HG03066 (cell line): Measurements from ENCODE around the gene PDSS2.

Source experiments
- ATAC-seq: cut with Tn5 transposase; IDR thresholded peaks from one replicate; pipeline ENCODE4 v1.9.1; 2021; ENCODE audit warnings: low read depth; ENCODE audit not compliant: unreplicated experiment

PDSS2 gene

DNA sequence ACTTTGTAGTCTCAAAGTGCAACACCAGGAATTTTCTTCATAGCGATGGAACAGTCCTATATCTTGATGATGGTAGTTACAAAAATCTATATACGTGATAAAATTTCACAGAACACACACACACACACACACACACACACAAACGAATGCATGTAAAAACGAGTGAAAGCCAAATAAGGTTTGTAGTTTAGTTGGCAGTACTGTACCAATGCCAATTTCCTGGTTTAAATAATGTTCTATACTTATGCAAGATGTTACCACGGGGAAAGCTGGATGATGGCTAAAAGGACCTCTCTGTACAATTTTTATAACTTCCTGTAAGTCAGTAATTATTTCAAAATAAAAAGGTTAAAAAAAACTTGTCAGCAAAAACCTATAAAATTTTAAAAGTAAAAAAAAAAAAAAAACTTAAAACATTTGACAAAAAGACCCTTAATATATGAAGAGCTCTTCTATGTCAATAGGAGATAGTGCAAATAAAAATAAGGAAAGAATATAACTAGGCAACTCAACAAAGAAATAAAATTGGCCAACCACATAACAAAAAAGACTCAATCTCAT lies 37.6 kb downstream of the PDSS2 start:
- ATAC-seq: no peak

DNA sequence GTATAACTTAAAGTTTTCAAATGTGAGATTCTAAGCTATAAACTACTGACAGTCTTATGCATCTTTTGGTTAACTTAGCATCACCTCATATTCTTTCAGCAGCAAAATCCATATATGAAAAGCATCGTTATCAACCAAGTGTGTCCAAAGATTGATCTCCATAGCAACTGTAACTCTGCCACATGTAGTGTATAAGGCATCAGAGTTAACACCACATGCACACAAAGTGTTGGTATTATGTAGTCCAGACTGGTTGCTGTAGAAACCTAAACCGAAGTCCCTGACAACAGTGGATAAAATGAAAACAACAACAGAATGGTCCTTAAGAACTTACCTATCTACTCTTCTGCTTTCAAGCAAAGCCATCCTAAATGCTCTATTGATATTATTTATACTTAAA lies 39.6 kb downstream of the PDSS2 start:
- ATAC-seq: no peak

DNA sequence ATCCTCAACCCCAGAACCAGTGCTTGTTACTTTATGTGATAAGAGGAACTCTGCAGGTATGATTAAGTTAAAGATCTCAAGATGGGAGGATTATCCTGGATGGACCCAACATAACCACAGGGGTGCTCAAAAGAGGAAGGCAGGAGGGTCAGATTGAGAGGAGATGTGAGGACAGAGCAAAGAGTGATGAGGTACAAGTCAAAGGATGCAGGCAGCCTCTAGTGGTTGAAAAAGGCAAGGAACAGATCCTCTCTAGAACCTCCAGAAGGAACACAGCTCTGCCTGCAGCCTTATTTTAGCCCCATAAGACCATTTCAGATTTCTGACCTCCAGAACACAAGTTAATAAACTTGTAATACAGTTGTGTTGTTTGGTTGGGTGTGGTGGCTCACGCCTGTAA lies 41.2 kb downstream of the PDSS2 start:
- peak; percentile 60 for ATAC-seq

DNA sequence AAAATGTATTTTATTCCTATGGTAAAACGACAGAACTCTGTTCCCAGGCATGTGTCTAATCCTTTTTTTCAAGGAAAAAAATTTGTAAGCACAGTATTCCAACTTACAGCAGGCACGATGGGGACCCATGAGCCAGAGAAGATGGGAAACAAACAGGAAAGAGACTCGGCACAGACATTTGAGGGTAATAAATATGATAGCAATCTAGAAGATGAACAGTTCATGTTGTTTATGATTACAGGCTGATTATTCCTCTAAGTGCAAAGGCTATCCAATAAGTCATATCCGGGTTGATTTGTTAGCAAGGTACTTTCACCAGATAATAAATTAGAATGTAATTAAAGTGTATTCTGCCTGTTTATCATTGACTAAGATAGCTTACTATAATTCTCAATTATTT lies 43.2 kb downstream of the PDSS2 start:
- ATAC-seq: no peak

DNA sequence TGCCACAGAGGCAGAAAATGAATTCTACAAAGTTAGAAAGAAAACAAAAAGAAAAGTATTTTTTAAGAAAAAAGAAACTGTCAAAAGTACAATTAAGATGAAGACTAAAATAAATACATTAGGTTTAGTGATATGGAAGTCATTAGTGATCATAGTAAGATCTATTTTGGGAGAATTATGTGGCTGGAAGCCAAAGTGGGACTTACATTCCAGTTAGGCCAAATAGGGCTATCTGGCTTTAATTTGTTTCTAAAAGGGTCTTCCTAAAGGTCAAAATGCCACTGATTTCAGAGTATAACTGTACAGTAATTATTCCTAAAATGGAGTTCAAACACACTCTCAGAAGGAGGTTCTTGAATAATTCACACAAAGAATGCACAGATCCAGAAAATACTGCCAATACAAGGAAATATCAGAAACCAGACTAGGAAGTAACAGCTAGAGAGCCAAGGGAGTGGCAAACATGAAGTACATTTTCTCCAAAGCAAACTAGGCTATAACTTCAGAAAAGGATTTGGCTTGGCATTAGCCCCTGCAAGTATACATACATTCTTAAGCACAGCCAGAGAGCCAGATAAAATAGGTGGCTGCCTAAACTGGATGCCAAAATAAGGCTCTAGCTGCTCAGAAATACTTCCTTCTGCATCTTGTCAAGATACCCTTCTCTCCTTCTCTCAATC lies 45.3 kb downstream of the PDSS2 start:
- no peak for ATAC-seq

DNA sequence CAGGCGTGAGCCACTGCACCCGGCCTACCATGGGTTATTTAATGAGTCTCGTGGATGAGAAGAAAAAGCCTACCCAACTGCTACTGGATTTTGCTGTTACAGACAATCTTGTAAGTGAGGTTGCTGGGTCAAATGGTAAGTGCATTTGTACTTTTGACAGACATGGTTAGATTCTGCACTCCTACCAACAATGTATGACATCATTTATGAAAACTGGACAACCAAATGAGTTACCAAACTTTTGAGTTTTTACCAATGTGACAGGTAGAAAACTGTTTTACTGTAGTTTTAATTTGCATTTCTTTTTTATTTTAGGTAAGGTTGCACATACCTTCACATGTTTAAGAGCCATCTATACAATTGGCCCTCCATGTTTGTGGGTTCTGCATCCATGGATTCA lies 48.2 kb downstream of the PDSS2 start:
- no peak for ATAC-seq

DNA sequence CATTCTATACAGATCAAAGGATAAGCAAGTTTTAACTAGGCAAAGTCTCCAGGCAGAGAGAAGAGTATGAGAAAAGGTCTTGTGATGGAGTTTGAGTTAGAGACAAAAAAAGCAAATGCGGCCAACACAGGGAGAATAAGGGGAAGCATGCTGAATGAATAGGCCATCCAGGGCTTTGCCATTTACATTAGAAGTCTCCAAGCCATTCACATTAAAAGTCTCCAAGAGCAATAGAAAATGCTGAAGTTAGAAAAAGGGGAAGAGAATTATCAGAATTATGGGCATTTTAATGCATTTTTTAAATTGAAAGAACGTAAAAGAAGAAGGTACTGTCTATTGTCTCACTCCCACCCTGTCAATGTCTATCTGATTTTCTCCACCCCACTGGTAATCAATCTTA lies 49.4 kb downstream of the PDSS2 start:
- no peak for ATAC-seq

DNA sequence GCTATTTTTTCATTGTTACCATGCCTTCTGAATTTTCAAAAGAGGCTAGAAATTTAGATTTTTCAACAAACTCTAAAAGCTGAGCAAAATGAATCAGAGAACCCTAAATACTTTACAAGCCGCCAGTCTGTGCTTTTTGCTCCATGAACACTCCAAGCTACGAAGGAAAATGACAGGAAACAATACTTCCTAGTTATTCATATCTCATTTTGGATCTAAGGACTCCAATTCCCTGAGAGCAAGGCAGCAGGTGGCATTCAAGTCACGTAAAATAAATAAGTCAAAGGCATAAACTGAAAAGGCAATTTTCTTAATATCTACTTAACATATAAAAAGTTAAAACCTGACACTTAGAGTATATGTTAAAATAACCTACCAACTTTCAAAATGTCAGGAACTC lies 50.6 kb downstream of the PDSS2 start:
- ATAC-seq: no peak

DNA sequence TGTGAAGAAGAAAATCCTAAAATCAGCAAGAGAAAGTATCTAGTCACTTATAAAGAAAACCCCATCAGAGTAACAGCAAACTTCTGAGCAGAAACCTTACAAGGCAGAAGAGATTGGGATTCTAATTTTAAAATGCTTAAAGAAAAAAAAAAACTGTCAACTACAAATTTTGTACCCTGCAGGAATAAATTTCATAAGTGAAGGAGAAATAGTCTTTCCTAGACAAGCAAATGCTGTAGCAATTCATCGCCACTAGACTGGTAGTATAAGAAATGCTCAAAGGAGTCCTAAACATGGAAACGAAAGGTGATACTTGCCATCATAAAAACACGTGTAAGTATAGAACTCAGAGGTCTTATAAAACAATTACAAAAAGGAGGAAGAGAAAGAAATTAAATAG lies 54.4 kb downstream of the PDSS2 start:
- ATAC-seq: no peak

DNA sequence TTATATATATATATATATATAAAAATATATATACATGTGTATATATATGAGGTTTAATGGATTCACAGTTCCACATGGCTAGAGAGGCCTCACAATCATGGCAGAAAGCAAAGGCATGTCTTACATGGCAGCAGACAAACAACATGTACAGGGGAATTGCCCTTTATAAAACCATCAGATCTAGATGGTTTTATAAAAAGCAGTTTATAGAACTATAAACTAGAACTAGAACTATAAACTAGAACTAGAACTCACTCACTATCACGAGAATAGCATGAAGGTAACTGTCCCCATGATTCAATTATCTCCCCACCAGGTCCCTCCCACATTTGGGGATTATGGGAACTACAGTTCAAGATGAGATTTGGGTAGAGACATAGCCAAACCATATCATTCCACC lies 56.8 kb downstream of the PDSS2 start:
- no peak for ATAC-seq

DNA sequence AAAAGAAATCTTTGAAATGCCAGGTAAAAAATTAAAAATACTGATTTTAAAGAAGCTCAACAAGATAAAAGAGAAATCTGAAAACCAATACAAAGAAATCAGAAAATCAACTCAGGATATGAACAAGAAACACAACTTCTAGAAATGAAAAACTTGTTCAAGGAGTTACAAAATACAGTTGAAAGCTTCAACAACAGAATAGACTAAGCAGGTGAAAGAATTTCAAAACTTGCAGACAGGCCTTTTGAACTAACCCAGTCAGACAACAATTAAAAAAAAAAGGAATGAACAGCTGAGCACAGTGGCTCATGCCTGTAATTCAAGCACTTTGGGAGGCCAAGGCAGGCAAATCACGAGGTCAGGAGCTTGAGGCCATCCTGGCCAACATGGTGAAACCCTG lies 57.8 kb downstream of the PDSS2 start:
- ATAC-seq: no peak

DNA sequence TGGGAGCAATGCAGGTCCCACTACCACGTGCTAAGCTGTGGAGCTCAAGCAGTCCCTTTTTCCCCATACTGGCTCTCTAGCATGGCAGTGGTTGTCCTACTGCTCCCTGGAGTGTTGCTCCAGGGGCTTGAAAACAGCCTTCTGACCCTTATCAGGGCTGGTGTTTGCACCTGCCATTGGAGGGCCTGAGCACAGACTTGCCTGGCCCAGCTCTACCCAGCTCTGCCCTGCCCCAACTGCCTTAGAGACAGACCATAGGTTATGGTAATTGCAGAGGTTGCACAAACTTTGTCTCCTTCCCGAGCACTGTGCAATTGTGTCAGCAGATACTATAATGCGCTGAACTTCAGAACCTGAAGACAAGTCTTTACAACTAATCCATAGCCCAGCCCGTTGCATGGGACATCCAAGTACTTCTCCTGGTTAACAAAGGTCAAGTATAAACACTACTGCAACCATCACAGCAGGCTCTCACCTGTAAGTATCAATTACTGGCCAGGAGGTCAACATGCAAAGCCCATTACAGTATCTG lies 58.7 kb downstream of the PDSS2 start:
- ATAC-seq: no peak

DNA sequence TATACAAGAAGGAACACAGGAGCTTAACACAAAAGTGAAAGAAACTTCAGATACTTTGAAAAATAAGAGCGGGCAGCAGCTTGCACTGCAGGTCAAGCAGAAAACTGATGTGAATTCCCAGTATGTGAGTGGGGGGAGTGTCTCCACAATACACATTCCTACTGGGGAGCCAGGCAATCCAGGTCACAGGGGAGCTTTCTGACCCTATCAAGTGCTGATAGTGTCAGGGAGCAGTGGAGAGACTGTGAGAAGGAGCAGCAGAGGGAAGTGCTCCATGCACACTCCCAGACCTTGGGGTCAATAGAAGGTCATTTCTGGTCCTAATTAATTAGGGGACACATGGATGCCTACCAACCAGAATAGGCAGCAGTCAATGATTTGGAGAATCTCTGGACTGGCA lies 59.4 kb downstream of the PDSS2 start:
- no peak for ATAC-seq

DNA sequence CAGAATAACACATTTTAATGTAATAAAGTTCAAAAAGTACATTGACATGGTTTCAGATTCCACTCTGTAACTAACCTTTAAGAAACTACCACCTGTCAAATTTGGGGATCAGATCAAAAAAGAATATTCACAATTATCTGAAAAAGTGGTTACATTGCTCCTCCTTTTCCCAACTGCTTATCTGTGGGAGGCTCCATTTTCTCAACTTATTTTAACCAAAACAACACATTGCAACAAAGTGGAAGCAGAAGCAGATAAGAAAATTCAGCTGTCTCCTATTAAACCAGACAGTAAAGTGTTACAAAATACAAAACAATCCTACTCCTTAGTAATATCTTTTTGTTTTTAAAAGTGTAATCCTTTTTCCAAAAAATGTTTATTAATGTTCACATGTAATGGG lies 61.4 kb downstream of the PDSS2 start:
- no peak for ATAC-seq

DNA sequence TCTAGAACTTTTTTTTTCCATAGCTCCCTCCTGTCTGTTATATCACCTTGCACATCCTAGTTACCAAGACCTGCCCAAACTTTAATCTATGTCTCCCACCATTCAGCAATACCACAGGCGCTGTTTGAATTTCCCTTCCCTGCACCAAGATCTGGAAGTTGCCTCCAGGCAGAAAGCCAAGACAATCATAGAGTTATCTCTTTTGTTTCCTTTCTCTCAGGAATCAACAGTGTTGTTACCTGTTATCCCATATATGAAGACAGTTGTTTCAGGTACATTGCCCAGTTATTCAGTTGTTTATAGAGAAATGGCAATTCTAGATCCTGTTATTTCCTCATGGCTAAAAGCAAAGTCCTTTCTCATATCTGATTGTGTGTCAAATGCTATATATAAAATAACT lies 63.2 kb downstream of the PDSS2 start:
- no peak for ATAC-seq

DNA sequence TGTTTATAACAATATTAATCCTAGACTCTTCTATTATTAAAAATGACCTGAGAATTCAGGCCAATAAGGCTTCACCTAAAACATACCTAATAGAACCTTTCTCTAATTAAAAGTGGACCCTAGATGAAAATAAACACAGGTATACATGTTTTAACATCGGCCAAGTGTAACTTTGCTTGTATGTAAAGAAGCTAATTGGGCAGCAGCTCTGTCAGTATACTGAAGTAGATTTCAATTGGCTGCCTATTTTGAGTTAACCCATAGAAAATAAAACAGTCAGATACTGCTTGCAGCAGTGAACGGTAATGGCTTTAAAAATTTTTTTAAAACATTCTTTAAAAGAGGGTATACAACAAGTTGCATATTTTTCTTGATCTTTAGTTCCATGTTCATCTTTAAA lies 67.3 kb downstream of the PDSS2 start:
- no peak for ATAC-seq

DNA sequence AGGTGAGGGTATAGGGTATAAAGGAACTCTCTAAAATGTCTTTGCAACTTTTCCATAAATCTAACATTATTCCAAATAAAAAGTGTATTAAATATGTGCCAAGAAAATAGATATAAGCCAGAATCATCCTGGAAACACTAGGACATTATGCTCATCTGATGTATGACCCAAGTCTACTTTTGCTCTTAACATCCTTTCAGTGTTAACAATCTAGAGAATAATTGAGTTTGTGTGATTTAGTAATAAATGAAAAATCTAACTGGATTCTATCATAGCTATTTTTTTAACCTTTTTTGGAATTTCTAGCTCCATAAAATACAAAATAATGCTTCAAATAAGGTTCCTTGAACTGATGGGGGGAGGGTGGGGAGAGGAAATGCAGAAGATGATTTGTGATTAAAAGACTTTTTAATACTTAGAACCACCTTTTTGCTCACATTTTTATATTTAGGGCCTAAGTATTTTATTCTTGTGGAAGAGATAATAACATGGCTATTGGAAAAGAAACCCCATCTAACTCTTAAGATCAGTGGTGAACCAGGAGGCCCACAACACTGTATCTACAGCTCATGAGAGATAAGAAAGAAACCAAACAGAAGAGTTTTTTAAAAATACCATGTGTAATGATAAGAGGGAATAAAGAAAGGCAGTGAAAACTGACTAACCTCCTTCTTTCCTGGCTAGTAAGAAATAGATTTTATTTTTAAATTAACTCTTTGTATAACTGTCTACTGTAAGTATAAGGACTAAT lies 68.5 kb downstream of the PDSS2 start:
- no peak for ATAC-seq

DNA sequence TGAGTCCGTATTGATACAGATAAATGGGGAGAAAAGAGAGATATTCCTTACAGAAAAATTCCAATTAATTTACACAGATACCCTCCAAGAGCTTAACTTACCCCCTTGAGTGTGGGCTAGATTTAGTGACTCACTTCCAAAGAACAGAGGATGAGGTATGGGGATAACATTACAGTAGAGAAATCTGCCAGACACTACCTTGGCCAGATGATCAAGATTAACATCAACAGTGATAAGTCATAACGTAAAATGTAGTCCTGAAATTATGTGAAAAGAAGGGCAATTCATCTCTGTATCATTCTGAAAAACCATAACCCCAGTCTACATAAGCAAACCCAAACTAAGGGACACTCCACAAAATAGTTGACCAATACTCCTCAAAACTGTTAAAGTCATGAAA lies 69.3 kb downstream of the PDSS2 start:
- no peak for ATAC-seq

DNA sequence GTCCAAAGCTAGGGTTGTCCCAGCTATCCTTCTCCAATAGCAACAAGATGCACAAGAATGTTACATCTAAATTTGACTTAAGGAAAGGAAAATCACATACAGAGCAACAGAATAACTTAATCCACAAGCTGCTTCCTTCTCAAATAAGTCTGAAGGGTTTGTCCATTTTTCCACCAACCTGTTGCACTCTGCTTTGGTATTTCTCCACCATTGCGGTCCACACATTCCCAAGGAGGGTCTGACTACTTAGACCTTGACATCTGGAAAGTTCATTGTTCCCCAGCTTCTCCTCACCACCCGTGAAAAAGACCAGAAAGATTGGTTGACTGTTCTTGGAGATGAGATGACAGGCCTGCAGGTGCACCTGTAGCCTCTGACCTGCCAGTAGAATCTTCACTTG lies 72.5 kb downstream of the PDSS2 start:
- ATAC-seq: no peak

DNA sequence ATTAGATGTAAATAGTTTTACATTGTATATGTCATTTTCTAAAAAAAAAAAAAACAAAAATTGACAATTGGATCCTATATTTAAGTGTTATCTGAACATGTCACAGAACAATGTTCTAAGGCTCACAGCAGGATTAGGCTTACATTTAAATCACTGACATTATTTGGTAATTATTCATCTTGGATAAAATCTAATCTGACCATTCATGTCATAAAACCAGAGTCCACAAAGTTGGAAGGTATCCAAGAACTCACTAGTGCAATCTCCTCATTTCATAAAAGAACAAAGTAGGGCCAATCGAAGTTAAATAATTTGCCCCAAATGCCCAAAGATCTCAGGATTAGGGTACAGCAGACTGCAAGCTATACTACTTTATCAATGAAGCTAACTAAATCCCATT lies 73.0 kb downstream of the PDSS2 start:
- ATAC-seq: no peak

DNA sequence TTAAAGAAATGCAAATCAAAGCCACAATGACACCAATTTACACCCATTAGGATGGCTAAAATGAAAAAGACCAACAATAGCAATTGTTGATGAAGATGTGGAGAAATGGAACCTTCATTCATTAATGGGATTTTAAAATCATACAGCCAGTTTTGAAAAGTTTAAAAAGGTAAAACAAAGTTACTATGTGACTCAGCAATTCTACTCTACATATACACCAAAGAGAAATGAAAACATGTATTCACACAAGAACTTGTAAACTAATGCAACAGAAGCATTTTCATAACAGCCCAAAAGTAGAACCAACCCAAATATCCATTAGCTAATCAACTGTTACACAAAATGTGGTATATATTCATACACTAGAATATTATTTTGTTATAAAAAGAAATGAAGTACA lies 75.7 kb downstream of the PDSS2 start:
- ATAC-seq: no peak

DNA sequence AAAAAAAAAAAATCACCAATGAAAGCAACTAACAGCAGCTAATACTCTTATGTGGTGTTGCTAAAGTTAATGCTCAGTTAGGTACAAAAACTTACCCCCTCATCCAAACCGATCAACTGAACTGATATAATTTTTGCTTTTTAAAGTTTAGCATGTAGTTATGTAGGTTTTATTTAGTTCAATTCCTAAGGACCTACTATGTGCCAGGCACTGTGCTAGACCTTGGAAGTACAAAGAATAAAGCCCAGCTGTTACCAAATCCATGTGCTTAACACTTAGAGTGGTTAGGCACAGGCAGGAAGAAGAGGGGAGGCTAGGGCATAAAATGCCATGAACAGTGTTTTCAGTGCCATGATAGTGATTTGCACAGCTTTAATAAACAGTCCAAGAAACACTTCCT lies 85.1 kb downstream of the PDSS2 start:
- ATAC-seq: no peak
